ENCODE results near the gene FHDC1.

- TF ChIP-seq CTCF (IDR thresholded peaks at IDR 0.05 in 4 of 5, conservative IDR thresholded peaks at IDR 0.05 in 1 of 5) (no peak), POLR2A (IDR thresholded peaks at IDR 0.05) (no peak)
Measured at GRCh38 chr4:152943672-152944071, 7.5 kb downstream of the FHDC1 start.

Measured in gastrocnemius medialis (tissue), 4 donors.